SU-DHL-6 (cell line): ENCODE measurements around the gene EEF1E1.

Experiments used
- H2AFZ ChIP-seq: fragments of 200-600 bp; sonication (generic); 2 replicates; pipeline ENCODE4 v1.6.1; 2014; ENCODE audit warnings: low read depth, mild to moderate bottlenecking, moderate library complexity, mixed read lengths, antibody characterized with exemption, low read length; ENCODE audit not compliant: severe bottlenecking
- H3F3A ChIP-seq: fragments of 200-600 bp; shearing (Covaris generic); 2 replicates; pipeline ENCODE4 v1.6.0; 2016; ENCODE audit warnings: antibody characterized with exemption, mild to moderate bottlenecking; ENCODE audit not compliant: insufficient read depth
- H3K27ac ChIP-seq: fragments of 200-600 bp; sonication (generic); 2 replicates; pipeline ENCODE4 v1.5.1; 2016; ENCODE audit warnings: low read depth, mild to moderate bottlenecking, low read length, moderate library complexity, mixed read lengths
- H3K27me3 ChIP-seq: fragments of 200-600 bp; sonication (generic), shearing (Covaris generic); 2 replicates; pipeline ENCODE4 v1.6.0; 2014; ENCODE audit warnings: mild to moderate bottlenecking, low read length
- H3K36me3 ChIP-seq: fragments of 200-600 bp; sonication (generic); 2 replicates; pipeline ENCODE4 v1.6.1; 2014; ENCODE audit warnings: mild to moderate bottlenecking, low read length, mixed read lengths
- H3K4me2 ChIP-seq: fragments of 300-600, 200-600 bp; shearing (Covaris generic), sonication (generic); 2 replicates; pipeline ENCODE4 v1.6.0; 2014; ENCODE audit warnings: low read length, low read depth, mild to moderate bottlenecking; ENCODE audit not compliant: poor library complexity, severe bottlenecking
- H3K4me3 ChIP-seq: fragments of 200-600 bp; sonication (generic); 2 replicates; pipeline ENCODE4 v1.5.1; 2014; ENCODE audit warnings: antibody characterized with exemption, low read length, mild to moderate bottlenecking, mixed read lengths; ENCODE audit not compliant: insufficient read depth, poor library complexity, severe bottlenecking
- H3K79me2 ChIP-seq: fragments of 200-600 bp; sonication (generic); 2 replicates; pipeline ENCODE4 v1.6.1; 2014; ENCODE audit warnings: mild to moderate bottlenecking, low read length, moderate library complexity; ENCODE audit not compliant: insufficient read depth
- H3K9ac ChIP-seq: fragments of 200-600 bp; sonication (generic); 2 replicates; pipeline ENCODE4 v1.7.0; 2014; ENCODE audit warnings: mild to moderate bottlenecking, low read length
- H3K9me2 ChIP-seq: fragments of 200-600 bp; sonication (generic); replicated peaks from 2 replicates; pipeline ENCODE4 v1.6.1; 2014; ENCODE audit warnings: low read length; ENCODE audit not compliant: insufficient read depth
- H3K9me3 ChIP-seq: fragments of 200-600 bp; sonication (generic); 2 replicates; pipeline ENCODE4 v1.6.1; 2014; ENCODE audit warnings: low read length, mixed read lengths; ENCODE audit not compliant: insufficient read depth
- H4K20me1 ChIP-seq: fragments of 200-600 bp; sonication (generic); 2 replicates; pipeline ENCODE4 v1.6.1; 2014; ENCODE audit warnings: low read depth, mild to moderate bottlenecking, antibody characterized with exemption, low read length, moderate library complexity, mixed read lengths
- EZH2phosphoT487 ChIP-seq: fragments of 200-600 bp; sonication (generic), shearing (Covaris generic); conservative IDR thresholded peaks from 2 replicates; pipeline ENCODE4 v1.6.1; 2018; ENCODE audit warnings: mild to moderate bottlenecking, antibody characterized with exemption, low read length, moderate library complexity, mixed read lengths
- TF ChIP-seq, protein P1 (sequence below): fragments of 200-600 bp; sonication (generic); IDR thresholded peaks from one replicate; pipeline ENCODE4 v1.5.1; 2017; ENCODE audit warnings: antibody characterized with exemption, mild to moderate bottlenecking, low read length, moderate library complexity; ENCODE audit not compliant: insufficient read depth, poor library complexity, severe bottlenecking

The EEF1E1 gene

DNA sequence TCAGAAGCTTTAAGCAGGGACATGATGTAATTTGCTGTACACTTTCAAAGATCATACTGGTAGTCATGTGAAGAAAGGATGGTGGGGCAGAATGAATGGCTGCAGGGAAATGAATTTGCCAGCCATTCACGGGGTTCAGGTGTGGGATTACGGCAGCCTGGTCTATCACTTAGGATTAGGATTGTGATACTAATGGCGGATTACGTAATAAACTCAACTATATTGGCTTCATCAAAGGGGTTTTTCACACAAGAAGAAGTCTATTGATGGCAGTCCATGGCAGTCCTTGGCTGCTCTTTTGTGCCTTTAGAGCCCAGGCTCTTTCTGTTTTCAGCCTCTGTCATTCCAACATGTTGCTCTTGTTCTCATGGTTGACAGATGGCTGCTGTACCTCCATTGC is 12.6 kb upstream of the EEF1E1 start:
- H3K36me3 ChIP-seq: no peaks in the 10 kb centered on the region
- no peaks in the 10 kb centered on the region for H3K9me3 ChIP-seq
- no peak overlapping the region for H3K4me2 ChIP-seq
- H3K27ac ChIP-seq: no peak overlapping the region
- no peaks in the 10 kb centered on the region for H3F3A ChIP-seq
- H2AFZ ChIP-seq: no peak overlapping the region
- no peak overlapping the region for H3K4me3 ChIP-seq
- H3K27me3 ChIP-seq: no peaks in the 10 kb centered on the region
- TF ChIP-seq EZH2phosphoT487: no peak
- TF ChIP-seq, protein P1, sequence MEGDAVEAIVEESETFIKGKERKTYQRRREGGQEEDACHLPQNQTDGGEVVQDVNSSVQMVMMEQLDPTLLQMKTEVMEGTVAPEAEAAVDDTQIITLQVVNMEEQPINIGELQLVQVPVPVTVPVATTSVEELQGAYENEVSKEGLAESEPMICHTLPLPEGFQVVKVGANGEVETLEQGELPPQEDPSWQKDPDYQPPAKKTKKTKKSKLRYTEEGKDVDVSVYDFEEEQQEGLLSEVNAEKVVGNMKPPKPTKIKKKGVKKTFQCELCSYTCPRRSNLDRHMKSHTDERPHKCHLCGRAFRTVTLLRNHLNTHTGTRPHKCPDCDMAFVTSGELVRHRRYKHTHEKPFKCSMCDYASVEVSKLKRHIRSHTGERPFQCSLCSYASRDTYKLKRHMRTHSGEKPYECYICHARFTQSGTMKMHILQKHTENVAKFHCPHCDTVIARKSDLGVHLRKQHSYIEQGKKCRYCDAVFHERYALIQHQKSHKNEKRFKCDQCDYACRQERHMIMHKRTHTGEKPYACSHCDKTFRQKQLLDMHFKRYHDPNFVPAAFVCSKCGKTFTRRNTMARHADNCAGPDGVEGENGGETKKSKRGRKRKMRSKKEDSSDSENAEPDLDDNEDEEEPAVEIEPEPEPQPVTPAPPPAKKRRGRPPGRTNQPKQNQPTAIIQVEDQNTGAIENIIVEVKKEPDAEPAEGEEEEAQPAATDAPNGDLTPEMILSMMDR: no peak
- no peaks in the 10 kb centered on the region for H3K9me2 ChIP-seq
- H3K9ac ChIP-seq: no peak overlapping the region
- no peaks in the 10 kb centered on the region for H4K20me1 ChIP-seq
- no peaks in the 10 kb centered on the region for H3K79me2 ChIP-seq

DNA sequence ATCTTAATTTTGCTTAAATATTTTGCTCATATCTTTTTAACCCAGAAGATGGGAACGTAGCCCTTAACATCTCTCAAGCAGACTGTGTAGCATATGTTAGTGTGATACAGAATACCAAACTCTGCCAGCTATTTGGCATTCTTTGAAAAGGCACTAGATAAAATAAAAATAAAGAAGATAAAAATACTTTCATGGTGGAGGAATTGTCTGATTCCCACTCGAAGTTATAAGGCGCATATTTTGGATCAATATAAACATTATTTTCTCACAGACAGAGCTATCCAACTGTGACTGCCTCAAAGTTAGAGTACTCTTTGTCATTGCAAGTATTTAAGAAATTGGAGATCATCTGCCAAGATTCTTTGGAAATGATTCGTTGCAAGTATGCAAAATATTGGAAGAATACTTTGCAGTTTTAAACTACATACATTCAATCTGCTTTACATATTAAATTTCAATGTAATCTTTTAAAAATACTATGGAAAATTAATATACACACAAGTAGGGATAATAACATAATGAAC is 10.8 kb upstream of the EEF1E1 start:
- TF ChIP-seq EZH2phosphoT487: no peak
- TF ChIP-seq, protein P1: no peak
- Histone ChIP-seq H3K4me3 (no peak overlapping the region), H3F3A (no peaks in the 10 kb centered on the region), H3K4me2 (no peak overlapping the region), H3K9me2 (no peaks in the 10 kb centered on the region), H3K27me3 (no peaks in the 10 kb centered on the region), H3K27ac (no peak overlapping the region), H3K9me3 (no peaks in the 10 kb centered on the region), H3K36me3 (no peaks in the 10 kb centered on the region), H3K79me2 (no peaks in the 10 kb centered on the region), H3K9ac (no peak overlapping the region), H4K20me1 (no peaks in the 10 kb centered on the region), H2AFZ (no peak overlapping the region)

DNA sequence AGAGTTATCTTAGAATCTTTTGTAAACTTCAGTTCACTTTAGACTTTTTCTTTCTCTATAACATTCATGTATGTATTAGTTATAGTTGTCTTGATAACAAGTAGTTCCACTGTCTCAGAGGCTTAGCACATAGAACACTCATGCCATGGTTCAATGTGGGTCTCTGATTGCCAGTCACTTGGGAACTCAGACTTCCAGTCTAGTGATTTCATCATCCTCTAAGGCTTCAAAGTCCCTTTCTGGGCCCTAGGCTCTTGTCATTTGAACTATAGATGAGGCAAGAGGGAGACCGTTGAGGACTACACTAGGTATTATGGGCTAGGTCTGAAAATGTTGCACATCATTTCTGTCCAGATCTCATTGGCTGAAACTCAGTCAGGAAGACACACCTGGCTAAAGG is 8.4 kb upstream of the EEF1E1 start:
- no peak overlapping the region for H3K4me3 ChIP-seq
- no peaks in the 10 kb centered on the region for H3K36me3 ChIP-seq
- no peaks in the 10 kb centered on the region for H3K9me2 ChIP-seq
- TF ChIP-seq EZH2phosphoT487: no peak
- TF ChIP-seq, protein P1: no peak
- H3K4me2 ChIP-seq: no peak overlapping the region
- H3K27ac ChIP-seq: no peak overlapping the region
- H4K20me1 ChIP-seq: no peaks in the 10 kb centered on the region
- no peaks in the 10 kb centered on the region for H3K79me2 ChIP-seq
- no peak overlapping the region for H2AFZ ChIP-seq
- H3F3A ChIP-seq: no peaks in the 10 kb centered on the region
- no peaks in the 10 kb centered on the region for H3K9me3 ChIP-seq
- no peaks in the 10 kb centered on the region for H3K27me3 ChIP-seq
- no peak overlapping the region for H3K9ac ChIP-seq
